Muscle of back (tissue), 11 donors: ENCODE measurements around the gene PRKAR2A. TPM values are rescaled to one million over a fixed set of nuclear protein-coding genes. Genes with fewer than 3 reads are reported as not detected.
"Not testable (repeated sequence)": the region's sequence is repeated elsewhere in the genome, so short reads cannot be mapped to it uniquely, and the experiment has no call there.

Experiments
- DNase-seq, 3 donors: peaks; one replicate each; pipeline versions ENCODE4 v3.0.0 to v3.0.0-alpha.2; 2013
- polyA plus RNA-seq, 10 donors: library from polyadenylated mRNA; unstranded; fragments of 120-200 nt; gene quantifications; one replicate each; pipeline ENCODE4 v1.2.1, GENCODE V29; 2013; ENCODE audit not compliant: insufficient read length in 10 of 10

The PRKAR2A gene
- polyA plus RNA-seq, 10 donors: 30.2 to 47.0 (median 38.9) TPM

- DNase-seq: not testable (repeated sequence)
These were observed 112.5 kb downstream of the PRKAR2A start for GRCh38 chr3:48735075-48735767.

- not testable (repeated sequence) for DNase-seq
These were observed 113.1 kb downstream of the PRKAR2A start for GRCh38 chr3:48734541-48734940.

- DNase-seq: not testable (repeated sequence)
These were observed 113.7 kb downstream of the PRKAR2A start for GRCh38 chr3:48733752-48734518.

- no peak for DNase-seq
These were observed 120.2 kb downstream of the PRKAR2A start for GRCh38 chr3:48727511-48727910.

- DNase-seq: not testable (repeated sequence)
These were observed 122.4 kb downstream of the PRKAR2A start for GRCh38 chr3:48725185-48725855.

GRCh38 chr3:48723725-48724124, 123.9 kb downstream of the PRKAR2A start:
- DNase-seq: no peak

GRCh38 chr3:48723293-48723692, 124.4 kb downstream of the PRKAR2A start:
- not testable (repeated sequence) for DNase-seq

GRCh38 chr3:48716982-48717746, 130.5 kb downstream of the PRKAR2A start, which contains the start of gene IP6K2:
TSS of gene IP6K2 (minus strand) at chr3:48717221. CDS start at chr3:48695291, 21,930 bp downstream.
- peak; percentile 98 to 99 (median 99) for DNase-seq

GRCh38 chr3:48716508-48716981, 131.1 kb downstream of the PRKAR2A start:
- peak in 2 of 3 donors; percentile 34 to 79 for DNase-seq

GRCh38 chr3:48715174-48715800, 132.4 kb downstream of the PRKAR2A start:
- peak in 1 of 3 donors; percentile 30 for DNase-seq

GRCh38 chr3:48711727-48712126, 135.9 kb downstream of the PRKAR2A start:
- no peak for DNase-seq

- DNase-seq: no peak
These were observed 138.6 kb downstream of the PRKAR2A start for GRCh38 chr3:48709051-48709461.

- DNase-seq: no peak
These were observed 139.2 kb downstream of the PRKAR2A start for GRCh38 chr3:48708481-48708889.

- no peak for DNase-seq
These were observed 140.5 kb downstream of the PRKAR2A start for GRCh38 chr3:48707157-48707556.

GRCh38 chr3:48702320-48702920, 145.3 kb downstream of the PRKAR2A start:
- no peak for DNase-seq

- no peak for DNase-seq
These were observed 146.8 kb downstream of the PRKAR2A start for GRCh38 chr3:48700731-48701405.

GRCh38 chr3:48698891-48699290, 148.8 kb downstream of the PRKAR2A start:
- no peak for DNase-seq

GRCh38 chr3:48697952-48698351, 149.7 kb downstream of the PRKAR2A start:
- DNase-seq: no peak

- no peak for DNase-seq
These were observed 151.1 kb downstream of the PRKAR2A start for GRCh38 chr3:48696601-48697000.
